IPS DF 4.7 (cell line): ENCODE measurements around the gene DFFB.

Source experiments
- DNase-seq: peaks from one replicate; pipeline ENCODE4 v3.0.0-alpha.2; 2013; ENCODE audit warnings: low spot score; ENCODE audit errors: extremely low read depth

DFFB gene

DNA sequence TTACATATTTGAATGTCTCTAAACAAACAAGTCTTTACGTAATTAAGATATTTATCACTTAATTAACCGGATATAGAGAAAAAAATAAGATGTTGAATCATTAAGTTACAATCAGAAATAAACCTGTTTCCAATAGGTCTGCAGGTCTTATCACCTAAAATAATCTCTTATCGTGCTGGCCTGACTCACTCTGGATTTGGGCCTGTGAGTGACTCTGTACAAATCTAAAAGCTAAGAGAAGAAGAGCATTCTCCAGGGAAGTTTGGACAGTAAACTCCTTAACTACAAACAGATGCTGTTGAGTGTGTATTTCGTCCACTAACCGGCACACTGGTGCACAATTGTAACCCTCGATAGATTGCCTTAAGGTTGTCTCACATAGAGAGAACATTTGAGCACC, 25.6 kb upstream of the DFFB start:
- no peak for DNase-seq

DNA sequence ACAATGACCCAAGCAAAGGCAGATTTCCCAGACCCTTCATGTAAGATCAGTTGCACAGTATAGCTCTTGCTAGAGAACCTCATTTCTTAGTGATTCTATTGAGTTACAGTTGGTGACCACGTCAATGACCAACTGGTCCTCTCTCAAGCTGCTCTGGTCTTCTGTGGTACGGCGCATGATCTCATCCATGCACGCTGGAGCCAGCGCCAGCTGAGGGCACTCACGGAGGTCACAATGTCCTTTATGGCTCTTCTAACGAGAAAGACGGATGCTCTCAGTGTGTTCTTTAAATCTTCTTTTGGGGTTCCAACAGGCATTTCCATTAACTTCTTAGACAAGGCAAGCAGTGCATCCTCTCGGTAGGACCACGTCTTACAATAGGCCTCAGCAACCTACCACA, 22.6 kb upstream of the DFFB start:
- DNase-seq: no peak

DNA sequence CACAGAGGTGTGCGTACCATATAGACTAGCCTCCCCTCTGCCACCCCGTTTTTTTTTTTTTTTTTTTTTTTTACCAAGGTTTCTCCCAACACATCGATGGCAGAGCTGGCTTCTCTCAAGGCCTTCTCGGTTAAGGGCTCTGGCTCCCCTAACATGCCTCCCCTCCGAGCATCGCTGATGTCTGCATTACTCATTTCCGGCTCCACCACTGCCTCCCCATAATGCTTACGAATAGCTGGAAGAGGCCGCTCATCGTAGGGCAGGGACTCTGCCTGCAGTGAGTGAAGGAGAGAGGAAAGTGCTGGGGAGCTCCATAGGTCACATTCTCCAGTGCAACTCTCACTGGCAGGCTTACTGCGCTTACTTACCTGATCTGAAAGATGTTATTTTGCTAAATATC, 20.9 kb upstream of the DFFB start:
- DNase-seq: no peak

DNA sequence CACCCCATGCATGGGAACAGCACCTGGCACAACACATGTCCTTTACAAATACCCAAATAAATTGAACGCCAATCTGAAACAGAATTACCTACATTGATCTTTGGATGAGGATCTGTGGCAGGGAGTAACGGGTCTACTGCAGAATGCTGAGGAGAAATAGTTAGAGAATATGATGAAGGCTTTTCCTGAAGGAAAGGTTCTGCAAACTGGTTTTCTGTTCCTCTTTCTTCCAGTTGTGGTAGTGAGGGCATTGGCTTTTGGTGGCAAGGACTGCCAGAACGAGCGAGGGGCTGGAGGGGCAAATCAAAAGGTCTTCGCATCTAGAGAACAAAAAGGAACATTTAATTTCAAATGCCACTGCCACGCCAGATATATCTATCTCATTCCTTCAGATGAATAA, 20.1 kb upstream of the DFFB start:
- DNase-seq: no peak

- DNase-seq: no peak
Measured at GRCh38 chr1:3837685-3838084, 19.6 kb upstream of the DFFB start.

- DNase-seq: no peak
Measured at GRCh38 chr1:3838788-3839187, 18.5 kb upstream of the DFFB start.

GRCh38 chr1:3841491-3841890, 15.8 kb upstream of the DFFB start:
- DNase-seq: no peak

DNA sequence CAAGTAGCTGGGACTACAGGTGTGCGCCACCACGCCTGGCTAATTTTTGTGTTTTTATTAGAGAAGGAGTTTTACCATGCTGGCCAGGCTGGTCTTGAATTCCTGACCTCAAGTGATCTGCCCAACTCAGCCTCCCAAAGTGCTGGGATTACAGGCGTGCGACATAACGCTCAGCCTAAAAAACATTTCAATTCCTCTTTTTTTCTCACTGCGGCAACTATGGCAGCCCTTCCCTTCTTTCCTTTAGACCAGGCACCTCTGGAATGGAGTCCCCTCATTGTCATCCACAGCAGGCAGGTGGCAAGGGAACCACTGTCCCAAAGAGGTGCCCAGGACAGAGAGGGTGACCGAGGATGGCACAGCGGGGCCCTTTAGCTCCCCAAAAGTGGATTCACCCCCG, 14.4 kb upstream of the DFFB start:
- DNase-seq: no peak

DNA sequence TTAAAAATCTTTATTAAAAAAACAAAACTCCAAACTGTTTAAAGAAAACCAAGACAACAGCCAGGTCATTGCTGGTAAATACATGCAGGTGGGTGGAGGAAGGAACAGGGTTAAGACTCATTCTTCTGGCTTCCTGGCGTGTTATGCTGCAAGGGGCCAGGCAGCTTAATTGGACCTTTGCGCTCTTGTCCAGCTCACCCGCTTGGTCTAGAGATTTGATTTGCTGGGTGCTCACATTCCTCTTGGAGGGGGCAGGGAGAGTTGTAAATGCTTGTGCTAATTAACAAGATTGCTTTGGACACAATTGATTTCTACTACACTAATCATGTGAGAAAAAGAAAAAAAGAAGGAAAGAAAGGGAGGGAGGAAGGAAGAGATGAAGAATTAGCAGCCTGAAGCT, 10.7 kb upstream of the DFFB start:
- no peak for DNase-seq

GRCh38 chr1:3847081-3847480, 10.2 kb upstream of the DFFB start:
- no peak for DNase-seq

DNA sequence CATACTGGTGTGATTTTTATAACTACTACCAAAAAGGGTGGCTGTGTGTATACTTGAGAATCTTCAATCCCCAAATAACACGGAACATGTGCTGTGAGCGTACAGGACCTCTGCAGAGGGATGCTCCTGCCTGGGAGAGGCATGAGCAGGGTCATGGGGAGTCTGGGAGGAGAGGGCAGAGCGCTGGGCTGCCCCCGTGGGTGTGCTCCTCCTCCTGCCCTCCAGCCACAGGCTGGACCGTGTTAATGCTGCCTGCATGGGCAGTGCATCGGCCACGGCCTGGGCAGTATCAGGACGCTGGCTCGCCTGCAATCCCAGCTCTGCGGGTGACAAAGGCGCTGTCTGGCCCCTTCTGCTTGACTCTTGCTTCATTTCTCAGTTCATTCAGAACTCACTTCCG, 6.4 kb upstream of the DFFB start:
- no peak for DNase-seq

DNA sequence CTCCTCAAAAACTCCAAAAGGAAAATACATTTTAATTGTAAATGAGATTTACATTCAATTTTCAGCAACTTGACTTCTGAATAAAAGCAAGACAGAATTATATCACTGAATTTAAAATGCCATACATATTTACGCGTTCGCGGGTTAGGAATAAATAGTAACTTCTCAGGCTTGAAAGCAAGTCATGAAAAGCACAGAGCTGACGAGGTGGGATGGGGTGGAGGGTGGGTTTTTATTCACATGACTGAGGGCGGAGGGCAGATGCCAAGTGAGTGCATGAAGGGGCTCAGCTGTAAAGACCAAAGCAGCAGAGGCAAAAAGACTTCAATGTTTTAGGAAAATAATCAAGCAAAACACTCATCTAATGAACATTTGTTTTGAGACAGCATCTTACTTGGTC, 6.0 kb upstream of the DFFB start:
- DNase-seq: no peak

GRCh38 chr1:3852091-3852490, 5.2 kb upstream of the DFFB start:
- no peak for DNase-seq

DNA sequence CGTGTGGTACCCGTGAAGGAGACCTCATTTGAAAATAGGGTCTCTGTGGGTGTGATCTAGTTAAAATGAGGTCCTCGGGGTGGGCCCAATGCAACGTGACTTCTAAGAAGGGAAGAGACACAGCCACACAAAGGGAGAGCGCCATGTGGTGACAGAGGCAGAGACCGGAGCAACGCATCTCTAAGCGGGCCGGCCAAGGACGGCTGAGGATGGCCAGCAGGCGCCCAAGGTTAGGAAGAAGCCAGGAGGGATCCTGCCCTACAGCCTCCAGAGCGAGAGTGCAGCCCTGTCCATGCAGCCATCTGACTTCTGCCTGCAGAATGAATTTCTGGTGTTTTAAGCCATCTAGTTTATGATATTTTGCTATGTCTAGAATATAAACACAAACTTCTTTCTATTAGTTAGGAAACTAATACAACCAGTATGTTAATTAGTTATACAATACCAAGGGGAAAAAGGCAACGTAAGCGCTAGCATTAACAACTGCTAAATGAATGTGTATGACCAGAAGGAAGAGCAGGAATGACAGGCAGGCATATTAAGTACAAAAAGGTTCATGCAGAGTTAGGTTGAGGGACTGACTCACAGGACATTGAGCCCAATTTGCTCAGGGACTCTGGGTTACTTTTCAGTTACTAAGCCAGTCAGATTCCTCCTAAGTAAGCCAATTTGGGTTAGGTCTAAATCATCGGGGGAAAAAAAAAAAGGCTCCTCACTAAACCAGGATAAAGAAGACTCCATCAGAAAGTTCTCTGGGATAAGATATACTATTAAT, 4.4 kb upstream of the DFFB start:
- no peak for DNase-seq

- DNase-seq: no peak
Measured at GRCh38 chr1:3857791-3858129, 484 bp downstream of the DFFB start.

- no peak for DNase-seq
Measured at GRCh38 chr1:3858231-3858981, 1.1 kb downstream of the DFFB start.

- no peak for DNase-seq
Measured at GRCh38 chr1:3863231-3863935, 6.1 kb downstream of the DFFB start.

GRCh38 chr1:3864884-3865283, 7.6 kb downstream of the DFFB start:
- no peak for DNase-seq

DNA sequence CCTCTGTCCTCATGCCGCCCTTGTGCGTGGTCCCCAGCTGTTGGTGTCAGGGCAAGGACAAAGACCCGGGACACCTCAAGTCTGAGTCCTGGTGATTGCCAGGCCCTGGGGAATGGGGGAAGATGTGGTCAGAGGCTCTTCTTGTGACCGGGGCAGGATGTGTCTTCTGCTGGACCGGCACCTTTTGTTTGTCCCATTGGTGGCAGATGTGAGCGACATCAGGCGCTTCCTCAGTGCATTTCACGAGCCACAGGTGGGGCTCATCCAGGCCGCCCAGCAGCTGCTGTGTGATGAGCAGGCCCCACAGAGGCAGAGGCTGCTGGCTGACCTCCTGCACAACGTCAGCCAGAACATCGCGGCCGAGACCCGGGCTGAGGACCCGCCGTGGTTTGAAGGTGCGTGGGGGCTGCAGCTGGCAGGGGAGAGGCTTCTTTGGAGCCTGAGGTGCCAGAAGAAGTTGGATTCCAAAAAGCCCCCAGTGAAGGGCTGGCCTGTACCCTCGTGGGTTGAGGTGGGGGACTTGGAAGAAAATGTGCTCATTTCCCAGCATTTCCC, 8.4 kb downstream of the DFFB start:
- DNase-seq: no peak

GRCh38 chr1:3868464-3869006, 11.3 kb downstream of the DFFB start:
- DNase-seq: no peak

- DNase-seq: no peak
Measured at GRCh38 chr1:3869751-3870301, 12.6 kb downstream of the DFFB start.

DNA sequence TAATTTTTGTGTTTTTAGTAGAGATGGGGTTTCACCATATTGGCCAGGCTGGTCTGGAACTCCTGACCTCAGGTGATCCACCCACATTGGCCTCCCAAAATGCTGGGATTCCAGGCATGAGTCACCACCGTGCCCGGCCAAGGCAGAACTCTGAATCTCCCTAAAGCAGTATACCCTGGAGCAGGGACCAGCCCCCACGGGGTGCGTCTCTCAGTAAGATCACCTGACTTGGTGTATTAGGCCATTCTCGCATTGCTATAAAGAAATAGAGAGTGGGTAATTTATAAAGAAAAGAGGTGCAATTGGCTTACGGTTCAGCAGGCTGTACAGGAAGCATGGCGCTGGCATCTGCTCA, 14.2 kb downstream of the DFFB start:
- DNase-seq: no peak
